Gastrocnemius medialis (tissue), 4 donors: Measurements from ENCODE around the gene ATXN7.

Experiments used
- CTCF ChIP-seq, 5 experiments: fragments of 450-650 bp in 3 of 5; fragments of 200-600 bp in 2 of 5; sonication (generic) in 2 of 5; IDR thresholded peaks in 4 of 5; conservative IDR thresholded peaks in 1 of 5; 1 replicate in 4 of 5; 2 replicates in 1 of 5; pipeline ENCODE4 v1.5.1; 2016 to 2019; ENCODE audit warnings: antibody characterized with exemption in 5 of 5, mild to moderate bottlenecking in 3 of 5, moderate library complexity in 3 of 5
- POLR2A ChIP-seq, 2 donors: fragments of 450-650 bp; IDR thresholded peaks; one replicate each; pipeline ENCODE4 v1.6.1; 2017; ENCODE audit warnings: antibody characterized with exemption in 2 of 2, mild to moderate bottlenecking in 2 of 2, moderate library complexity in 2 of 2

GRCh38 chr3:63853106-63853505, 10.6 kb upstream of the ATXN7 start:
- TF ChIP-seq POLR2A (IDR thresholded peaks at IDR 0.05), result no peak
- no peak for TF ChIP-seq CTCF (IDR thresholded peaks at IDR 0.05 in 4 of 5, conservative IDR thresholded peaks at IDR 0.05 in 1 of 5)
